K562 (cell line): Measurements from ENCODE around the gene LRRC59. TPM values are rescaled to one million over a fixed set of nuclear protein-coding genes. Genes with fewer than 3 reads are reported as not detected.

ENCODE experiments used
- ATAC-seq: fragments of 200-7000 bp; cut with Tn5 transposase; 3 replicates; pipeline ENCODE4 v1.9.1; 2020; ENCODE audit warnings: moderate library complexity
- BruUV-seq: library from RNA; stranded (reverse); fragments of 400-500 nt; replicated peaks from 2 replicates; lab custom pipeline; 2021; lab: Mats Ljungman, UMichigan
- CTCF ChIA-PET: fragments of 300-600 bp; formaldehyde crosslinking; extraction: SDS; loops from one replicate; lab custom pipeline; 2021; ENCODE audit warnings: low intra/inter-chr PET ratio; lab: Yijun Ruan, JAX
- POLR2A ChIA-PET: fragments of 300-600, 350-650 bp; sonication (Branson Sonifier 250); formaldehyde crosslinking; extraction: SDS; loops from one replicate; lab custom pipeline; 2021; ENCODE audit warnings: antibody characterized with exemption, inconsistent platforms; lab: Yijun Ruan, JAX
- DNase-seq, 4 experiments: peaks; one replicate each; pipeline versions ENCODE4 v3.0.0 to v3.0.0-alpha.2; 2011 to 2018; ENCODE audit warnings: low spot score in 3 of 4, mixed read lengths in 3 of 4; ENCODE audit errors: extremely low read depth in 1 of 4
- FAIRE-seq: peaks from 2 replicates; lab custom pipeline; 2011; peaks lifted over from hg19 to GRCh38; lab: Jason Lieb, UNC
- H2AFZ ChIP-seq: 2 replicates; pipeline ENCODE4 v1.6.0; 2011; ENCODE audit warnings: low read depth, low read length, control low read depth, inconsistent platforms
- H3K27ac ChIP-seq: fragments of 200-600 bp; 3 replicates; pipeline ENCODE4 v1.8.0; 2011; ENCODE audit warnings: low read depth, mild to moderate bottlenecking, control low read depth, inconsistent platforms, low read length, moderate library complexity, mixed read lengths; ENCODE audit errors: extremely low read depth
- H3K27me3 ChIP-seq, 2 experiments: fragments of 300-600 bp in 1 of 2; 2 replicates in 1 of 2; 3 replicates in 1 of 2; pipeline versions ENCODE4 v1.6.0 to v1.8.0; 2011; ENCODE audit warnings: inconsistent platforms in 2 of 2, low read length in 2 of 2, mild to moderate bottlenecking in 1 of 2, mixed read lengths in 1 of 2, moderate library complexity in 1 of 2; ENCODE audit not compliant: control insufficient read depth in 2 of 2, insufficient read depth in 2 of 2
- H3K36me3 ChIP-seq: fragments of 300-600 bp; 3 replicates; pipeline ENCODE4 v1.8.0; 2011; ENCODE audit warnings: mild to moderate bottlenecking, low read length, inconsistent platforms; ENCODE audit not compliant: control insufficient read depth, insufficient read depth
- H3K4me1 ChIP-seq, 2 experiments: fragments of 200-600 bp in 1 of 2; replicated peaks in 1 of 2; 2 replicates in 1 of 2; 3 replicates in 1 of 2; pipeline versions ENCODE4 v1.5.1 to v1.8.0; 2011; ENCODE audit warnings: inconsistent platforms in 2 of 2, low read length in 2 of 2, mild to moderate bottlenecking in 1 of 2, mixed read lengths in 1 of 2, moderate library complexity in 1 of 2; ENCODE audit not compliant: control insufficient read depth in 2 of 2, insufficient read depth in 2 of 2
- H3K4me2 ChIP-seq: 2 replicates; pipeline ENCODE4 v1.6.1; 2011; ENCODE audit warnings: low read length, control low read depth, inconsistent platforms, mixed read lengths; ENCODE audit not compliant: insufficient read depth
- H3K4me3 ChIP-seq: fragments of 200-600 bp; sonication (generic), shearing (Covaris generic); 2 replicates; pipeline ENCODE4 v1.5.1; 2016; ENCODE audit warnings: control low read depth, inconsistent platforms
- H3K79me2 ChIP-seq: fragments of 200-600 bp; 3 replicates; pipeline ENCODE4 v1.8.0; 2011; ENCODE audit warnings: low read length, inconsistent platforms; ENCODE audit not compliant: control insufficient read depth, insufficient read depth
- H3K9ac ChIP-seq, 2 experiments: 2 replicates each; pipeline versions ENCODE4 v1.6.0 to v1.6.1; 2011; ENCODE audit warnings: low read depth in 2 of 2, low read length in 2 of 2, control low read depth in 1 of 2, inconsistent platforms in 1 of 2, mild to moderate bottlenecking in 1 of 2, mixed read lengths in 1 of 2; ENCODE audit not compliant: insufficient read depth in 1 of 2
- H3K9me1 ChIP-seq: one replicate; pipeline ENCODE4 v1.6.0; 2011; ENCODE audit warnings: inconsistent platforms, mild to moderate bottlenecking, low read length, moderate library complexity; ENCODE audit not compliant: control insufficient read depth, insufficient read depth
- H3K9me3 ChIP-seq: replicated peaks from 2 replicates; pipeline ENCODE4 v1.5.1; 2011; ENCODE audit warnings: low read depth, low read length, inconsistent platforms; ENCODE audit not compliant: control insufficient read depth, insufficient read depth
- H4K20me1 ChIP-seq: replicated peaks from 2 replicates; pipeline ENCODE4 v1.6.1; 2011; ENCODE audit warnings: low read length, inconsistent platforms, mixed read lengths; ENCODE audit not compliant: control insufficient read depth, insufficient read depth
- CREBBP ChIP-seq: IDR thresholded peaks from one replicate; pipeline ENCODE4 v1.6.1; 2012; ENCODE audit warnings: low read depth, mild to moderate bottlenecking, control low read depth, inconsistent platforms, low read length
- FIP1L1 ChIP-seq: fragments of 200-400 bp; formaldehyde crosslinking; IDR thresholded peaks from 2 replicates; pipeline ENCODE4 v1.6.1; 2018; ENCODE audit warnings: mild to moderate bottlenecking, low read depth, low read length; ENCODE audit not compliant: poor library complexity, severe bottlenecking
- GABPB1 ChIP-seq: sonication (generic); formaldehyde crosslinking; IDR thresholded peaks from 2 replicates; pipeline ENCODE4 v1.8.0; 2022; ENCODE audit warnings: mild to moderate bottlenecking, missing genetic modification reagents
- HMGN3 ChIP-seq: IDR thresholded peaks from 2 replicates; pipeline ENCODE4 v1.6.1; 2011; ENCODE audit warnings: borderline replicate concordance, low read depth, mild to moderate bottlenecking, mixed read lengths, low read length; ENCODE audit not compliant: insufficient read length; ENCODE audit errors: extremely low read depth
- KAT8 ChIP-seq: fragments of 450-650 bp; IDR thresholded peaks from 2 replicates; pipeline ENCODE4 v1.6.1; 2016; ENCODE audit warnings: low read depth, mild to moderate bottlenecking
- KLF6 ChIP-seq: fragments of 250-450 bp; sonication (Bioruptor Pico); IDR thresholded peaks from 2 replicates; pipeline ENCODE4 v1.4.0; 2020; ENCODE audit warnings: mild to moderate bottlenecking, moderate library complexity, borderline replicate concordance
- NFE2L1 ChIP-seq: fragments of 450-650 bp; IDR thresholded peaks from 2 replicates; pipeline ENCODE4 v1.6.1; 2016; ENCODE audit warnings: missing genetic modification characterization, low read depth, mild to moderate bottlenecking, missing compliant biosample characterization, moderate library complexity, borderline replicate concordance
- RCOR1 ChIP-seq, 2 experiments: IDR thresholded peaks; 2 replicates each; pipeline ENCODE4 v1.6.1; 2012; ENCODE audit warnings: low read depth in 2 of 2, low read length in 2 of 2, borderline replicate concordance in 1 of 2, improper control_type of control experiment in 1 of 2
- TAF9B ChIP-seq: fragments of 450-650 bp; IDR thresholded peaks from 2 replicates; pipeline ENCODE4 v1.6.1; 2018; ENCODE audit warnings: mild to moderate bottlenecking; ENCODE audit not compliant: partially characterized antibody
- TRIM24 ChIP-seq, 2 experiments: fragments of 450-650 bp; IDR thresholded peaks; 2 replicates each; pipeline ENCODE4 v1.6.1; 2016
- ZEB2 ChIP-seq: fragments of 450-650 bp; IDR thresholded peaks from 2 replicates; pipeline ENCODE4 v1.6.1; 2016
- ZFX ChIP-seq: sonication (generic); formaldehyde crosslinking; IDR thresholded peaks from 2 replicates; pipeline ENCODE4 v1.8.0; 2022; ENCODE audit warnings: mild to moderate bottlenecking, missing genetic modification reagents, moderate library complexity
- ZNF354B ChIP-seq: fragments of 250-450 bp; sonication (Bioruptor Pico); IDR thresholded peaks from 2 replicates; pipeline ENCODE4 v1.4.0; 2020
- ZNF79 ChIP-seq: fragments of 250-450 bp; sonication (Bioruptor Pico); IDR thresholded peaks from 2 replicates; pipeline ENCODE4 v1.4.0; 2020; ENCODE audit warnings: low read depth, mild to moderate bottlenecking, moderate library complexity
- WGBS: fragments of 100-300 bp; shearing (Covaris generic); methylation state at CpG from one replicate; pipeline ENCODE4 v1.1.6; 2016; ENCODE audit warnings: low coverage, mixed read lengths; ENCODE audit not compliant: insufficient coverage; ENCODE audit errors: missing lambda C conversion rate; 5-methylcytosine and 5-hydroxymethylcytosine counted together
- in situ Hi-C: fragments of 300-500 bp; cut with MboI; formaldehyde crosslinking; loops from 4 replicates; pipeline ENCODE4 v1.15.0; 2018; ENCODE audit warnings: inconsistent platforms, mixed read lengths
- intact Hi-C: fragments of 100-400 bp; cut with micrococcal nuclease; formaldehyde crosslinking; loops from 2 replicates; pipeline ENCODE4 v1.14.2; 2022
- polyA plus RNA-seq, 8 experiments: library from polyadenylated mRNA; depleted of rRNA in 4 of 8; stranded (reverse) in 5 of 8; unstranded in 3 of 8; fragments of >200 nt; fragmentation: Nextera tagmentation in 2 of 8; fragmentation: Illumina TruSeq in 1 of 8; extraction: Ambion mirVana in 2 of 8; extraction: Trizol in 1 of 8; gene quantifications; 2 replicates each; pipeline versions ENCODE4 v1.2.1 to v1.2.3, GENCODE V29; 2011 to 2014; ENCODE audit warnings: inconsistent platforms in 1 of 8, missing spikeins in 1 of 8
- total RNA-seq, 7 experiments: library from RNA; depleted of rRNA in 6 of 7; stranded (reverse); fragments of >200 nt in 6 of 7; fragmentation: Illumina TruSeq in 2 of 7; extraction: Trizol in 2 of 7; gene quantifications; 2 replicates each; pipeline versions ENCODE4 v1.2.1 to v1.2.3, GENCODE V29; 2011 to 2021; ENCODE audit warnings: low replicate concordance in 1 of 7

Gene LRRC59
- total and polyA plus RNA-seq, 9 of the 15 experiments (the other 6 are each of a cell fraction or from before 2014, with no cell fraction given): 27.8 to 244 (median 154) TPM

GRCh38 chr17:50361561-50362480 is 35.5 kb downstream of the LRRC59 start (continued):
- TF ChIP-seq TRIM24 (IDR thresholded peaks at IDR 0.05) (peak; percentile 77 to 84), HMGN3 (no peak), NFE2L1 (tag) (no peak), RCOR1 (IDR thresholded peaks at IDR 0.05; ENCODE audit: borderline replicate concordance in 1 of 2, low read depth in 2 of 2, low read length in 2 of 2) (peak; percentile 7 to 69; a peak in 3 of 4 replicates), FIP1L1 (no peak), ZNF354B (CRISPR knock-in tag) (no peak), KAT8 (no peak), ZEB2 (0 out of 2 replicates have a peak, but pooled peaks have one; percentile 35), KLF6 (no peak)

DNA sequence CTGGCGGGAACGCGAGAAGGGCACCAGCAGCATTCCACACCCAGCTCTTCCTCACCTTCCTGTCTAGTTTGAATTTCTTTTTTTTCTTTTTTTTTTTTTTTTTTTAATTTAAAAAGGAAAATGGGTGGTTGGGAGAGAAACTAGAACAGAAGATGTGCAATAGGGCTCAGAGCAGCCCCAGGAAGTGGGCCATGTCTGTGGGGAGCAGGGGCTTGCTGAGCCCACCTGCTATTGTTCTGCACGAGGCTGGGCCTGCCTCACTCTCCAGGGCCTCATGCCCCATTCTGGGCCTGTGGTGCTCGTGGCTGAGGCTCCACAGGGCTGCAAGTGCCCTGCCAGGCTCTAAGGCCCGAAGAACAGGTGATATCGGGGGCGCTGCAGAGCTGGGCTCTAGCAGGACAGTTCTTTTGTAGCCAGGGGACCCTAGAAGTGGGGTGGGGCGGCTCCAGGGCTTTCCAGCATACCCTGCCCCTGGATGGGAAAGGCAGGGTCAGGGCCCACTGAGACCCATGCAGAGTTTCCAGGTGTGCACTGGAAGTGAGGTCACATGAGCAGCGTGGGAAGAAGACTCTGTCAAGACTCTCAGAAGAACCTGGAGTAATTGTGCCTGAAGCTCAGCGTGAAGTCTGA is 36.7 kb downstream of the LRRC59 start:
- ATAC-seq (no peak), FAIRE-seq (no peak), DNase-seq (no peak)
- Histone ChIP-seq H3K27me3 (no peaks in the 10 kb centered on the region), H3K4me3 (no peak overlapping the region), H3K9ac (peak overlapping the region in 1 of 2 experiments; percentile 55; a peak in 1 of 4 replicates), H3K4me1 (peaks cover 17 to 39% of the 10 kb centered on the region in 2 experiments), H4K20me1 (peaks cover 10% of the 10 kb centered on the region), H2AFZ (no peak overlapping the region), H3K4me2 (no peak overlapping the region), H3K9me1 (no peaks in the 10 kb centered on the region), H3K79me2 (no peaks in the 10 kb centered on the region; the same call in 2 of the 3 replicates), H3K27ac (no peak overlapping the region), H3K36me3 (peaks cover 59% of the 10 kb centered on the region; the same call in 2 of the 3 replicates), H3K9me3 (no peaks in the 10 kb centered on the region)
- POLR2A ChIA-PET: interaction anchor here (0.7 to 3.5 kb wide), 4 partner anchors 11 to 151 kb away, joined by 3 to 22 read pairs (median 4); partner anchors contain the start of gene LRRC59
- CTCF ChIA-PET: interaction anchor here (0.7 to 2.7 kb wide), 4 partner anchors 22 to 161 kb away, joined by 3 to 17 read pairs (median 4); no protein-coding TSS in a partner anchor
- in situ Hi-C loops: no loop called here
- intact Hi-C loops: no loop called here
- 85% methylated on average over 7 of the region's 11 CpGs for WGBS
- TSS peak; percentile 40 for BruUV-seq
- TF ChIP-seq TAF9B (no peak), GABPB1 (CRISPR knock-in tag) (no peak), ZNF79 (CRISPR knock-in tag) (no peak), ZFX (CRISPR knock-in tag) (no peak), CREBBP (no peak)
